Ecto neural progenitor cell (in vitro differentiated cells): ENCODE results near the gene ASGR2.
"Not testable (repeated sequence)": the region's sequence is repeated elsewhere in the genome, so short reads cannot be mapped to it uniquely, and the experiment has no call there.

ENCODE experiments used
- DNase-seq: peaks from one replicate; pipeline ENCODE4 v3.0.0-alpha.2; 2018; ENCODE audit warnings: low spot score

ASGR2 gene

GRCh38 chr17:7098802-7099459 lies 15.7 kb downstream of the ASGR2 start:
- no peak for DNase-seq

DNA sequence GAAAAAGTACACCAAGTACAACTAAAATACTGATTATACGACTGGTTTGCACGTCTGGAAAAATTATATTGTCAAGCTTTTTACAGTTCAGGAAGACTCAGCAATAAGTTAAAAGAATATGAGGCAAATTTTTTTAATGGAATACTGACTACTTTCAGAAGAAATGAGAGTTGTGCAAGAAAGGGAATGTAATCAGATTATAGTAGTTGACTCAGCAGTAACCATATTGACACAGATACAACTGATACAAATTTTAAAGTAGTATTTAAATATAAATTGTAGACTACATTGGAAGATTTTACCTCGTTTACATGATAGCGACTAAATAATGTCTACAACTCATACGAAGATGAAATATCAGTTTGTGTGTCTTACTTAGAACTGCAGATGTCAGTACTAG lies 16.7 kb downstream of the ASGR2 start:
- DNase-seq, result no peak

DNA sequence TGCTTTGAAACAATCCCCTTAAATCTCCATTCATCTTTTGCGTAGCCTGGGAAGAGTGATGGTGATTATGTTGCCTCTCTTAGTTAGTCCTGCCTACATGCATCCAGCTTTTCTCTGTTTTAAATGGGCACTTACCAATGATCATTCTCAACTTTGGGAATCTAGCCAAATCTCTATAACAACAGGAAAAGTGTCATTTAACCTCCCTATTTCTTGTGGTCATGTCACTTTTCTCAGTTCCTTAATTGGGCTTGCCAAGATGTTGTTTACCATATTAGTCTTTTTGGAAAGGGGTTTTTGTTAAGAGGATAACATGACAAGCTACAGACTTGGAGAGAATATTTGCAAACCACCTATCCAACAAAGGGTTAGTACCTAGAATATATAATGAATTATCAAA lies 19.0 kb downstream of the ASGR2 start:
- DNase-seq, result no peak

DNA sequence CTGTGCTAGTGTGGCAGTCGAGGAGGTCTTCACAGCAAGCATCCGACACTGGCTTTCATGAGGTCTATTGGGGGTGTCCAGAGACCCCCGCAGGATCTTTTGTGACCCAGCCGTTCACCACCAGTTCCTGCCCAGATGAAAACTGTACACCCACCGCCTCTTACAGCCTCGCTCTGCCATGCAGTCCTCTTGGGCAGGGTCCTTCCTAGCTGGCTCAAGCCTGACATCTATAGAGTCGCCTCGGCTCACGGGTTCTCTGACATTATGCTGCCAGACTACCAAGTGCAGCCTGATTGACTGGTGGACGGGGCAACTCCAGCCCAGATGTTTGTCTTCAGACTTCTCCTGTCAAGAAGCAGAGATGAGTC lies 20.0 kb downstream of the ASGR2 start:
- no peak for DNase-seq

GRCh38 chr17:7091311-7092005 lies 23.2 kb downstream of the ASGR2 start:
- DNase-seq, result not testable (repeated sequence)

- DNase-seq, result not testable (repeated sequence)
Measured at GRCh38 chr17:7089570-7089969, 25.1 kb downstream of the ASGR2 start.

- DNase-seq, result not testable (repeated sequence)
Measured at GRCh38 chr17:7088442-7088841, 26.2 kb downstream of the ASGR2 start.

GRCh38 chr17:7084088-7084487 lies 30.5 kb downstream of the ASGR2 start:
- no peak for DNase-seq

DNA sequence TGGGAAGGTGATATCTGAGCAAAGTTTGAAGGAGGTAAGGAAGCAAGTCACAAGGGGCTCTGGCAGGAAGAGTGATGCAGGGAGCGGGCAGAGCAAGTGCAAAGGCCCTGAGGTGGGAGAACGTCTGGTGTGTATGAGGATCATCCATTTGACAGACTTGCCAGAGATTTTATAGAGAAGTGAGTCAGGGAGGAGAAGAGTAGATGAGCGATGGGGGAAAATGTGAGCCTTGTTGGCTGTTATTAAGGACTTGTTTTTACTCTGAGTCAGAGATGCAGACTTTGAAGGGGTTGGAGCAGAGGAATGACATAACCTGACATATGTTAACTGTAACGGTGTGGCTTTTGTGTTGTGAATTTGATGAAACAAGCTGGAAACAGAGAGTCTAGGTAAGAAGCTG lies 31.0 kb downstream of the ASGR2 start:
- DNase-seq, result no peak

DNA sequence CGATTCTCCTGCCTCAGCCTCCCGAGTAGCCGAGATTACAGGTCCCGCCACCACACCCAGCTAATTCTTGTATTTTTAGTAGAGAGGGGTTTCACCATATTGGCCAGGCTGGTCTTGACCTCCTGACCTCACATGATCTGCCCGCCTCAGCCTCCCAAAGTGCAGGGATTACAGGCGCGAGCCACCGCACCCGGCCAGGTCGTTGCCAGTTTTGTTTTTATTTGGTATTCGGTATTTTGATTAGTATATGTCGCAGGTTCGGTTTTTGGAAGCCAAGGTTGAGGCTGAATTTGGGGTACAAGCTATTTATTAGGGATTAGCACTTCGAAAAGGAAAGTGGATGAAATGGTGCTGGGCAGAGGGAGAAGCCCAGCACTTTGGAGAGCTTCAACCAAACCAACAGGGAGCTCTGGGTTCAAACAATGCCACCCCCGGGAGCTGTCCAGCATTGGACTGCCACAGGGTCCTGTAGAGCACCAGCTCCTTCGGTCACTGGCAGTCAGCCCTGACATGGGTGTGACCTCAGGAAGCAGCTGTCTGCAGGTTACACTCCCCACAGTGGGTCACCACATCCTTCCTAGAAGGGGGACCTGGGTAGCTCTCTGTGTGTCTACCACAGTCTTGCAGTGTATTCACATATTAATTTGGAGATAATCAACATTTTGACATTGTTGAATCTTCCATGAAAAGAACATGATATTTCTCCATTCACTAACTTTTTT lies 33.1 kb downstream of the ASGR2 start:
- no peak for DNase-seq

DNA sequence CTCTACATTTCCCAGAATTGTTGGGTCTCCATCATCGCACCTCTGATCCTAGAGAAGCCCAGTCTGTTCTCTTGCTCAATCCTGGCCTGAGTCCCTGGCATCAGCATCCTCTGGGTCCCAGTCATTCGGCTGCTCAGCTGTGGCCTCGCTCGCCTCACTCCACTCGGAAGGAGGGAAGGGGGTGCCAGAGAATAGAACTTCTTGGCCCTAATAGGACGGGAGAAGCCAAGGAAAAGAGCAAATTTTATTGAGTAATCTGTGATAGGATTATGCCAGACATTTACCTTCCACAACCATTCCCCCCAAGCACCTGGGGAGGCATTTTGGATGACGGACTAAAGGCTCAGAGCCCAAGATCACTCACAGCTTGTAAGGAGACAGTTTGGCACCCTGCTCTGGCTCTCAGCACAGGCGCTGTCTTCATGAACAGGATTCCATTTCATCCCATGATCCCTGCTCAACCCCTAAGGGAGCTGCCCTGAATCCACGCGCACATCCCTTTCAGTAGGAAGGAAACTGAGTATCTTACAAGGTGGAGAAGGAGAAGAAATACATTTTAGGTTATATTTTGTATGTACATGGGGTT lies 34.1 kb downstream of the ASGR2 start:
- DNase-seq, result no peak

DNA sequence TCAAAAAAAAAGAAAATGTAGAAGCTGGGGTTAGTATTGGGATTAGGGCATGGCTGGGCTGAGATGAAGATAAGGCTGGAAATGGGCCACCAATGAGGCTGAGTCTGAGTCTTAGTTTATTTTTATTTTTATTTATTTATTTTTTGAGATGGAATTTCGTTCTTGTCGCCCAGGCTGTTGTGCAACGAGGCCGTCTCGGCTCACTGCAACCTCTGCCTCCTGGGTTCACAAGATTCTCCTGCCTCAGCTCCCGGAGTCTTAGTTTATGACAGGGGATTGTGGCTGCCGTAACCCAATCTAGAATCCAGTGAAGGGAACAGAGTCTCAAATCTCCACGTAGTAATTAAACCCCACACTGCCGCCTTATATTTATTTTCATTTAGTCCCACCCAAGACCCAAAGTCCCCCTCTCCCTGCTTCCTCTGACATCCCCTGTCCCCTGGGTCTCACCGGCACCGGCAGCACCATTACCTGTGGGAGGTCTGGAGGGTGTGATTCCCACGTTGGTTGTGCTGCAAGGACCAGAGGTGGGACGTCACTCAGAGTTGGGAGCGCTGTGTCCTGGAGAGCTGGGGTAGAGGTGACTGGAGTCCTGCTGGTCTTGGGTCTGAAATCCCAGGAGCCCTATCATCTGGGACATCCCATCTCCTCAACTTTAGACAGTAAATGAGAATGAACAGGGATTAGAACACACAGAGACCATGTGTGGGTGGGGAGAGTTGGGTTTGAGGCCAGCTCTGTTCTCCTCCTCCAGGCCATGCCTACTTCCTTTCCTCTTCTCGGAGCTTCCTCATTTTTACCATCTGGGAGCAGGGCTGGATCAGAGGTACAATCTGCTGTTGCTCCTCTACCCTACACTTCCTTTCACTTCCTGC lies 34.8 kb downstream of the ASGR2 start, which contains the start of gene CLEC10A:
Gene CLEC10A, minus strand, starts transcription at position 671 of the 875 bp plus-strand sequence. CDS start 1,439 bp downstream, outside the sequence.
- DNase-seq, result no peak

DNA sequence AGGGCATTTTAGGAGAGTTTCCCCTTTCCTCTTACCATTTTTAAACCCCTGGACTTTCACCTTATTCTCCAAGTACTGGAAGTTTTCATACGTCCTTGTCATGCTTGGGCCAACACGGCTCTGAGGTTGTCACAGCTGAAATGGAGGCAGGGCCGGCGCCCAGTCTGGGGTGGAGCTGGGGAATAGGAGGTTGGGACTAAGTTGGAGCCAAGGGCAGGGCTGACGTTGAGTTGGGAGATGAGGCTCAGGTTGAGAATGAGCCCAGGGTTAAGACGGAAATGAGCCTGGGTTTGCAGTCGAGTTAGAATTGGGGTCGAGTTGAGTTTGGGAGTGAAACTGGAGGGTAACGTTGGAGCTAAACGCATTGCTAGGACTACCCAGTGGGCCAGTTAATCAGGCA lies 35.9 kb downstream of the ASGR2 start:
- DNase-seq, result no peak

DNA sequence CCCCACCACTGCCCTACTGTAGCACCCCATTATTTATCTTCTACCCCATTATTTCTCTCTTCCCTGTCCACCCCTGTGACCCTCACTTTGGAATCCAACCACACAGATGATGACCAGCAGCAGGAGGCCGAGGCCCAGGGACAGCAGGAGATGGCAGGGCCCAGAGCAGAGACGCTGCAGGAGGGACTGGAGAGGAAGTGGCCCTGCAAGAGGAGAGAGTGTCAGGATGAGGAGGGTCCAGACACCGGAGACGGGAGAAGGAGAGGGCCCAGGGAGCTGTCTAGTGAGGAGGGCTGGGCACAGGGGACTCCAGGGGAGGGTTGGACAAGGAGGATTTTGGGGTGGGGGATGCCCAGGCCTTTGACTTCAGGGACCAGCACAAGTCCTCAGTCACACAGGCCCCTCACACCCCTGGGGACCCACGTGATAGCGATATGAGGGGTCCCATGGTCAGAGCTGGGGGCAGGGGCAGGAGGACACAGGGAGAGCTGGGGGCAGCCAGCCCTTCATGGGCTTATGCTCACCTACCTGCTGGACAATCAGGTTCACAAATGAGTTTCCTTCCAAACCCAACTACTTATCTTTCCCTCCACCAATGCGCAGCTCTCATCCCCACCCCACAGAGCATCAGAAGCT lies 36.6 kb downstream of the ASGR2 start:
- DNase-seq, result no peak

GRCh38 chr17:7074931-7075330 lies 39.7 kb downstream of the ASGR2 start:
- DNase-seq, result no peak

DNA sequence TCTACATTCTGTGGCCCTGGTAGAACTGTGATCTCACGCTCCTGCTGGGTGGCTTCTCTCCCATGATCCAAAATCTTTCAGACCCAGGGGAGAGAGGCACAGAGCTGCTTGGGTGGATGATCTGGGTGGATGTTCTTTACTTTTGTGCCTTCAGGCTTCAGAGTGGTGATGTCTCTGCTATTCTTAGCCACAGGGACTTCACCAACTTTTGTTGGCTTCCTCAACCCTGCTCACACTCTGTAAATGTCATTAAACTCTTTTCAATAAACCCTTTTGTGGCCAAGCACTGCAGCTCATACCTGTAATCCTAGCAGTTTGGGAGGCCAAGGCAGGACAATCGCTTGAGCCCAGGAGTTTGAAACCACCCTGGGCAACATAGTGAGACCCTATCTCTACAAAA lies 42.2 kb downstream of the ASGR2 start:
- DNase-seq, result no peak

DNA sequence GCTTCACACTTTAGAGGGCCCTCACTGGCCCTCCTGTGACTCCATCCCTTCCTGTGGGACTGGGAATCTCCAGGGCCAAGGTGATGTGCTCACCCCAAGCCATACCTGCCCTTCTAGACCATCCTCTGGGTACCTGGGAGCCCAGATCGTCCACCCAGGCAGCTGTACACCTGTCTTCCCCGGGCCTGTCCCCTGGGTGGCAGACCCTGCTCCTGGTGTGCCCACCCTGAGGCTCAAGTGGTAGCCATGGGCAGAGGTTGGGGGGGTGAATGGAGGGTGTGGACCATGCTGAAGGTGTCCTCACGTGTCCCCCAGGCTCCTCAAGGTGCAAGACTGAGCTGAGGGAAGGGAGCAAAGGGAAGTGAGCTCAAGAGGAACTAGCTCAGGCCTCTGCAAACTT lies 43.9 kb downstream of the ASGR2 start:
- no peak for DNase-seq

- no peak for DNase-seq
Measured at GRCh38 chr17:7068268-7068667, 46.4 kb downstream of the ASGR2 start.

GRCh38 chr17:7067198-7067597 lies 47.4 kb downstream of the ASGR2 start:
- no peak for DNase-seq

DNA sequence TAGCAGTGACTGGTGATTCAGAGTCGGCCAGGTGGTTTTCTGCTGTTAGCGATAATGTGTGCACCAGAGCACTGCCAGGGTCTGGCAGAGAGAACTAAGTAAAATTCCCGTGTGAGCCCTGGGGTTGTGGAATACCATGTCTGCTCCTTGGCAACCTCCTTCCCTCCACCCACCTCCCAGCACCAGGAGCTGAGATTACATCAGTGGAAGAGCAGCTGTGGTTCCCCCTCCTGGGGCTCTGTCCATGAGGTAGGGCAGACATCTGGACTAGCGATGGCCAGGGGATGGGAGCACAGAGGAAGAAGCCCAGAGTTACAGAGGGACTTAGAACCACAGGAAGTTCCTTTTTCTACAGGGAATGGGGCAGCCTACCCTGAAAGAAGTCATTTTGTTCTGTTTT lies 50.4 kb downstream of the ASGR2 start:
- DNase-seq, result no peak

- DNase-seq, result no peak
Measured at GRCh38 chr17:7063518-7064094, 51.0 kb downstream of the ASGR2 start.
